Activated naive CD4-positive, alpha-beta T cell treated with anti-CD3 and anti-CD28 coated beads for 36 hours (primary cell): ENCODE measurements around the gene PRDM15. TPM values are rescaled to one million over a fixed set of nuclear protein-coding genes. Genes with fewer than 3 reads are reported as not detected.
"Not testable (repeated sequence)": the region's sequence is repeated elsewhere in the genome, so short reads cannot be mapped to it uniquely, and the experiment has no call there.

Experiments used
- CTCF ChIA-PET: fragments of 350-600 bp; sonication (Branson Sonifier 250); formaldehyde crosslinking; loops from one replicate; lab custom pipeline; 2021; ENCODE audit warnings: antibody characterized with exemption; lab: Charles Lee
- DNase-seq: peaks from one replicate; pipeline ENCODE4 v3.0.0-alpha.2; 2020
- H3K27ac Mint-ChIP-seq: one replicate; pipeline ENCODE4 v1.8.0; 2021; ENCODE audit warnings: mild to moderate bottlenecking, mixed read lengths
- H3K27me3 Mint-ChIP-seq: one replicate; pipeline ENCODE4 v1.8.0; 2021; ENCODE audit warnings: low read depth, mixed read lengths
- H3K36me3 Mint-ChIP-seq: one replicate; pipeline ENCODE4 v1.8.0; 2021; ENCODE audit warnings: low read depth, mixed read lengths
- H3K4me1 Mint-ChIP-seq: one replicate; pipeline ENCODE4 v1.8.0; 2021; ENCODE audit warnings: low read depth, mixed read lengths
- H3K4me3 Mint-ChIP-seq: one replicate; pipeline ENCODE4 v1.8.0; 2021; ENCODE audit warnings: mild to moderate bottlenecking, moderate library complexity, mixed read lengths
- H3K9me3 Mint-ChIP-seq: one replicate; pipeline ENCODE4 v1.8.0; 2021; ENCODE audit warnings: mixed read lengths
- intact Hi-C: fragments of 100-400 bp; cut with micrococcal nuclease; formaldehyde crosslinking; loops from one replicate; pipeline ENCODE4 v1.15.1; 2023
- total RNA-seq, 2 experiments: library from RNA; stranded (reverse); gene quantifications; one replicate each; pipeline ENCODE4 v1.2.3, GENCODE V29; 2021

PRDM15 gene
- total RNA-seq, 2 experiments from 2014 or later = 9.6 to 9.8 TPM

- no peak for DNase-seq
- Mint-ChIP-seq H3K4me3 (no peak overlapping the region), H3K27me3 (no peaks in the 10 kb centered on the region), H3K4me1 (no peaks in the 10 kb centered on the region), H3K9me3 (no peaks in the 10 kb centered on the region), H3K27ac (no peak overlapping the region), H3K36me3 (peaks cover 22% of the 10 kb centered on the region)
- intact Hi-C loops = no loop called here
- CTCF ChIA-PET = interaction anchor here (0.8 kb wide), 1 partner anchor 15 kb away, joined by 3 read pairs; no protein-coding TSS in a partner anchor
Measured at GRCh38 chr21:41801321-41802197, 77.6 kb downstream of the PRDM15 start.

GRCh38 chr21:41800425-41801320 lies 78.5 kb downstream of the PRDM15 start:
- CTCF ChIA-PET = interaction anchor here (0.8 kb wide), 1 partner anchor 16 kb away, joined by 3 read pairs; no protein-coding TSS in a partner anchor

GRCh38 chr21:41799763-41800162 lies 79.4 kb downstream of the PRDM15 start:
- Mint-ChIP-seq H3K9me3 (no peaks in the 10 kb centered on the region), H3K4me3 (no peak overlapping the region), H3K36me3 (peaks cover 20% of the 10 kb centered on the region), H3K27me3 (no peaks in the 10 kb centered on the region), H3K27ac (no peak overlapping the region), H3K4me1 (no peaks in the 10 kb centered on the region)
- intact Hi-C loops = no loop called here
- DNase-seq = no peak
- CTCF ChIA-PET = no interaction called here

More at GRCh38 chr21:41800425-41801320, 78.5 kb downstream of the PRDM15 start:
- Mint-ChIP-seq H3K9me3 (no peaks in the 10 kb centered on the region), H3K27me3 (no peaks in the 10 kb centered on the region), H3K4me1 (no peaks in the 10 kb centered on the region), H3K27ac (no peak overlapping the region), H3K4me3 (no peak overlapping the region), H3K36me3 (peaks cover 22% of the 10 kb centered on the region)
- DNase-seq = no peak
- intact Hi-C loops = no loop called here

GRCh38 chr21:41798326-41798725 lies 80.8 kb downstream of the PRDM15 start:
- Mint-ChIP-seq H3K4me1 (no peaks in the 10 kb centered on the region), H3K36me3 (peaks cover 20% of the 10 kb centered on the region), H3K9me3 (peaks cover 2% of the 10 kb centered on the region), H3K27me3 (no peaks in the 10 kb centered on the region), H3K4me3 (no peak overlapping the region), H3K27ac (no peak overlapping the region)
- intact Hi-C loops = no loop called here
- no peak for DNase-seq
- CTCF ChIA-PET = no interaction called here

- CTCF ChIA-PET = interaction anchor here (1.3 kb wide), 1 partner anchor 20 kb away, joined by 3 read pairs; no protein-coding TSS in a partner anchor
- Mint-ChIP-seq H3K27me3 (peaks cover 3% of the 10 kb centered on the region), H3K4me1 (no peaks in the 10 kb centered on the region), H3K36me3 (peaks cover 16% of the 10 kb centered on the region), H3K27ac (no peak overlapping the region), H3K4me3 (no peak overlapping the region), H3K9me3 (peaks cover 17% of the 10 kb centered on the region)
- no peak for DNase-seq
- intact Hi-C loops = no loop called here
Measured at GRCh38 chr21:41796476-41797080, 82.6 kb downstream of the PRDM15 start.

- Mint-ChIP-seq H3K9me3 (peaks cover 17% of the 10 kb centered on the region), H3K36me3 (peaks cover 13% of the 10 kb centered on the region), H3K4me1 (no peaks in the 10 kb centered on the region), H3K4me3 (no peak overlapping the region), H3K27me3 (peaks cover 3% of the 10 kb centered on the region), H3K27ac (no peak overlapping the region)
- DNase-seq = no peak
- intact Hi-C loops = no loop called here
- CTCF ChIA-PET = interaction anchor here (1.3 kb wide), 1 partner anchor 21 kb away, joined by 3 read pairs; no protein-coding TSS in a partner anchor
Measured at GRCh38 chr21:41795726-41796125, 83.4 kb downstream of the PRDM15 start.

- CTCF ChIA-PET = no interaction called here
- no peak overlapping the region for H3K27ac Mint-ChIP-seq
- no peaks in the 10 kb centered on the region for H3K4me1 Mint-ChIP-seq
Measured at GRCh38 chr21:41794600-41794999, 84.5 kb downstream of the PRDM15 start.

GRCh38 chr21:41792711-41793110 lies 86.4 kb downstream of the PRDM15 start:
- Mint-ChIP-seq H3K36me3 (peaks cover 1% of the 10 kb centered on the region), H3K4me1 (no peaks in the 10 kb centered on the region), H3K4me3 (no peak overlapping the region), H3K9me3 (peaks cover 17% of the 10 kb centered on the region), H3K27ac (no peak overlapping the region), H3K27me3 (peaks cover 6% of the 10 kb centered on the region)
- CTCF ChIA-PET = interaction anchor here (0.6 kb wide), 1 partner anchor 30 kb away, joined by 3 read pairs; no protein-coding TSS in a partner anchor
- no peak for DNase-seq
- intact Hi-C loops = no loop called here

More at GRCh38 chr21:41794600-41794999, 84.5 kb downstream of the PRDM15 start:
- DNase-seq = no peak
- Mint-ChIP-seq H3K9me3 (peaks cover 17% of the 10 kb centered on the region), H3K36me3 (peaks cover 10% of the 10 kb centered on the region), H3K4me3 (no peak overlapping the region), H3K27me3 (peaks cover 6% of the 10 kb centered on the region)
- intact Hi-C loops = no loop called here

- intact Hi-C loops = no loop called here
- Mint-ChIP-seq H3K9me3 (no peaks in the 10 kb centered on the region), H3K27me3 (peaks cover 24% of the 10 kb centered on the region), H3K36me3 (no peaks in the 10 kb centered on the region), H3K27ac (no peak overlapping the region), H3K4me1 (peaks cover 10% of the 10 kb centered on the region), H3K4me3 (no peak overlapping the region)
- no peak for DNase-seq
- CTCF ChIA-PET = no interaction called here
Measured at GRCh38 chr21:41786509-41786987, 92.6 kb downstream of the PRDM15 start.

GRCh38 chr21:41785262-41785661 lies 93.9 kb downstream of the PRDM15 start:
- H3K9me3 Mint-ChIP-seq, CTCF ChIA-PET, H3K36me3 Mint-ChIP-seq, H3K4me1 Mint-ChIP-seq, H3K4me3 Mint-ChIP-seq, intact Hi-C loops, DNase-seq, H3K27ac Mint-ChIP-seq: not testable (repeated sequence)
- peaks cover 32% of the 10 kb centered on the region for H3K27me3 Mint-ChIP-seq

- Mint-ChIP-seq H3K36me3 (no peaks in the 10 kb centered on the region), H3K27me3 (peaks cover 33% of the 10 kb centered on the region), H3K9me3 (no peaks in the 10 kb centered on the region), H3K27ac (no peak overlapping the region), H3K4me1 (peaks cover 10% of the 10 kb centered on the region), H3K4me3 (no peak overlapping the region)
- DNase-seq = no peak
- CTCF ChIA-PET = no interaction called here
- intact Hi-C loops = no loop called here
Measured at GRCh38 chr21:41784456-41785102, 94.6 kb downstream of the PRDM15 start.
